GM12891 (cell line): Measurements from ENCODE around the gene SDS.

Experiments
- DNase-seq: peaks from one replicate; pipeline ENCODE4 v3.0.0; 2011; ENCODE audit warnings: low spot score; ENCODE audit not compliant: insufficient read length
- FAIRE-seq: peaks from 2 replicates; lab custom pipeline; 2011; peaks lifted over from hg19 to GRCh38; lab: Jason Lieb, UNC
- PAX5 ChIP-seq: IDR thresholded peaks from 2 replicates; pipeline ENCODE4 v1.6.1; 2011; ENCODE audit warnings: low read length, moderate library complexity, mild to moderate bottlenecking; ENCODE audit not compliant: insufficient read depth, severe bottlenecking
- POLR2A ChIP-seq: IDR thresholded peaks from 2 replicates; pipeline ENCODE4 v1.6.1; 2011; ENCODE audit warnings: low read depth, low read length, control low read depth
- POLR2AphosphoS5 ChIP-seq: IDR thresholded peaks from 2 replicates; pipeline ENCODE4 v1.6.1; 2011; ENCODE audit warnings: low read depth, low read length, control low read depth
- POU2F2 ChIP-seq: IDR thresholded peaks from 2 replicates; pipeline ENCODE4 v1.6.1; 2011; ENCODE audit warnings: low read depth, mild to moderate bottlenecking, control low read depth, low read length, moderate library complexity
- SPI1 ChIP-seq: IDR thresholded peaks from 2 replicates; pipeline ENCODE4 v1.6.1; 2011; ENCODE audit warnings: low read depth, low read length, control low read depth
- TAF1 ChIP-seq: IDR thresholded peaks from 2 replicates; pipeline ENCODE4 v1.6.1; 2011; ENCODE audit warnings: low read depth, low read length, control low read depth

The SDS gene

DNA sequence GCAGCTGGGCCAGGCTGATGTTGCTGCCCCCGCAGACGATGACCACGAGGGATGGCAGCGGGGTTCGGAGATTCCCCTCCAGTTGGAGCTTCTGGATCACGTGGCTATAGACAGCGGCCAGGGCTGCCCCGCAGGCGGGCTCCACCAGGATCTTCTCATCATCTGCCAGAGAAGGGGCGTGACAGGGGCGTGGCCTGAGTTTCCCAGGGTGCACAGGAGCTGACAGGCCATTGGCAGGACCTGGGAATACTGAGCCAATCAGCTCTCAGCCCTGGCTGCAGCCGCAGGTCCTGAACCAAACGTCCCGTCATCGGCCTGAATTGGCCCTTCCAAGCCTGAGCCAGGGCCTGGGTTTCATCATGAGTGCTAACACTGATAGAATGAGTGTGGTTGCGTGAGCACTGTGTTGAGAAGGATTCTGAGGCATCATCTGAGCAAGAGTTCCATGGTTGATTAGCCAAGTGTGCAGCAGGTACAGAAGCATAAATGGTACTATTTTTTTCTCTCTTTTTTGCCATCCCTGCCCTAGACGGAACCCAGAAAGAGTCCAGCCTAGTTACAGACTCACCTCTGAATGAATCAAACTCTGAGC lies 10.6 kb downstream of the SDS start:
- FAIRE-seq (peak; percentile 90), DNase-seq (peak; percentile 62)
- TF ChIP-seq PAX5 (peak; percentile 88), POU2F2 (no peak), POLR2A (no peak), SPI1 (no peak)

DNA sequence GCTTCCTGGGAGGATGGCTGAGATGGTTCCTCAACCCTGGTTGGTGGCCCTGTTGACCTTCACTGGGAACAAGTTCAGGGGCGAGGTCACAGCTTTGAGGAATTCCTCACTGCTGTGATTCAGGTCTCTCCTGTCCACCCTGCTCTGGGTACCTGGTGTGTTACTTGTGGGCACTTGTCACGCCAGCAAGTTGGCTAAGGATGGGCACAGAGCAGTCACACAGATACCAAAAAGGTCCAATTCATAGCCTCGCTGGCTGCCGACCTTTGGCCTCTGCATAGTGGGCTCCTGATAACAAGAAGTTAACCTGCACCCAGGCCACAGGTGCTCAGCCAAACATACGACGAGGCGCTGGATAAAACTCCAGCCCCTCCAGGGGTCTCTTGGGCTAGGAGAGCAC lies 11.2 kb downstream of the SDS start:
- TF ChIP-seq TAF1 (no peak), POU2F2 (no peak), SPI1 (no peak), PAX5 (no peak), POLR2A (no peak), POLR2AphosphoS5 (no peak)
- no peak for DNase-seq
- no peak for FAIRE-seq

DNA sequence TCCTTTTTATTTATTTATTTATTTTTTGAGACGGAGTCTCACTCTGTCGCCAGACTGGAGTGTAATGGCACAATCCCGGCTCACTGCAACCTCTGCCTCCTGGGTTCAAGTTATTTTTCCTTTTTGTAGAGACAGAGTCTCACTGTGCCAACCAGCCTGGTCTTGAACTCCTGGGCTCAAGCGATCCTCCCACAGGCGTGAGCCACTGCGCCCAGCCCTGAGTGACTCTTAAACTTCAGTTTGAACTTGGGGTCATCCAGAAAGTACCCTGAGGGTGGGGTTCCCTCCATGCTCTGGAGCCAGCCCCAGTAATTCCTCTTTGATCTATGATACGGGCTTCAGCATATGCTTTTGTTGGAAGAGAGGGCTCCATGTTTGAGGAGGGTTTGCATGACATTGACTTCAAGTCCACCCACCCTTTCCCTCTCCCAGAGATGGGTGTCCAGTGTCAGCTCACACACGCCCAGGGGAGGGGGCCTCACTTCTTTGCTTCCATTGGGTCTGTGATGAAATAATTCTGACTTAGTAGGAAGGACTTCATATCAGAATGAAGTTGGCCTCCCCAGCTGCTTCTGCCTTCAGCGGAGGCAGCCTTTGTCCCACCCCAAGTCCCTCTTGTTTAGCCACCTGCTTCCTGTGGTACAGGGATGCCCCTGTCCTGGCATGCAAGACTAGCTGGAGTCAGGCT lies 11.9 kb downstream of the SDS start:
- TF ChIP-seq PAX5: no peak
- no peak for TF ChIP-seq TAF1
- TF ChIP-seq POU2F2: no peak
- no peak for TF ChIP-seq POLR2A
- TF ChIP-seq SPI1: no peak
- TF ChIP-seq POLR2AphosphoS5: no peak
- FAIRE-seq (no peak), DNase-seq (no peak)

DNA sequence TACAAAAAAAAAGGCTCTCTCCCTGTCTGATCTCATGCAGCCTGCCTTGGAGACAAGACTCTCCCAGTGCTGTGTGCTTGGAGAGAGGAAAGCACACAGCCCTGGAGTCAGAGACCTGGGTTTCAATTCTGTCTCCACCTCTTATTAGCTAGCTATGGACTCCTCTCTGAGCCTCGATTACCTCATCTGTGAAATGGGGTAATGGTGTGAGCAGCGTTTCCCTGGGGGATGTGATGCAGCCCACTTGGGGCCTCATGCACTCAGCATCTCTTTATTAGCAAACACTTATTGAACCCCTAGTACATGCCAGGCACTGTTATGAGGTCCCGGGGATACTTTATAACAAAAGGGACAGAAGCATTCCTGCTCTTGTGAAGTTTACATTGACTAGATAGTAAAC lies 12.5 kb downstream of the SDS start:
- DNase-seq: no peak
- FAIRE-seq: no peak
- no peak for TF ChIP-seq SPI1

DNA sequence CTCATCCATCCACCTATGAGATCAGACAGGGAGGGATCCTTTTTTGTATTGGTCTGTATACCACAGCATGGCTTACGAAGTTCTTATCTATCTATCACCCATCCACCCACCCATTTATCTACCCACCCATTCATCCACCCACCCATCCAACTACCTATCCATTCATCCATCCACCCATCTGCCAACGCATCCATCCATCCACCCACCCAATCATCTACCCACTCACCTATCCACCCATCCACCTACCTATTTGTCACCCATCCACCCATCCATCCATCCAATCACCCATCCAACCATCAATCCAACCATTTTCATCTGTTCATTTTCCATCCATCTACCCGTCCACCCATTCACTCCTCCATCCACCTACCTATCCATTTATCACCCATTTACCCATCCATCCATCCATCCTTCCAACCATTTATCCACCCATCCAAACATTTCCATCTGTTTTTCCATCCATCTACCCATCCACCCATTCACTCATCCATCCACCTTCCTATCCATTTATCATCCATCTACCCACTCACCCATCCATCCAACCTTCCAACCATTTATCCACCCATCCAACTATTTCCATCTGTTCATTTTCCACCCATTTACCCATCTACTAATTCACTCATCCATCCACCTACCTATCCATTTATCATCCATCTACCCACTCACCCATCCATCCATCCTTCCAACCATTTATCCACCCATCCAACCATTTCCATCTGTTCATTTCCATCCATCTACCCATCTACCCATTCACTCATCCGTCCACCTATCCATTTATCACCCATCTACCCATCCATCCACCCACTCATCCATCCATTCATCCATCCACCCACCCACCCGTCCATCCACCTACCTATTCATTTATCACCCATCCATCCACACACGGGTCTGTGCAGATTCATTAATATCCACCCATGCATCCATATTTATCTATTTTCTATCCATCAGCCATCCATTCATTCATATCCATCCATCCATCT lies 13.3 kb downstream of the SDS start:
- DNase-seq: no peak
- TF ChIP-seq POU2F2: no peak
- no peak for TF ChIP-seq POLR2AphosphoS5
- no peak for TF ChIP-seq TAF1
- no peak for TF ChIP-seq SPI1
- TF ChIP-seq POLR2A: no peak
- TF ChIP-seq PAX5: no peak
- no peak for FAIRE-seq

DNA sequence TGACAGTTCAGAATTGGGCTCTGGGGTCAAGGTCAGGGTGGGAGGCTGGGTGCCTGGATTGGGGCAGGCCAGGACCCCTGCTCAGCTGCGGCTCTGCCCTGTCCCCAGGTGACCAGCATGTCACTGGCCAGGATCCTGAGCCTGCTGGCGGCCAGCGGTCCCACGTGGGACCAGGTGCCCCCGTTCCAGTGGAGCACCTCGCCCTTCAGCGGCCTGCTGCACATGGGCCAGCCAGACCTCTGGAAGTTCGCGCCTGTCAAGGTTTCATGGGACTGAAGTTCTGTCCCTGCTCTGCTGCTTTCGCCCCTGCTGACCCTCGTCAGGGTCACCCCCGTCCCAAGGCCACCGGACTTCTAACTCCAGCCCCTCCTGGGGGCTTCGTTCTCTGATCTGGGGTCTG lies 15.3 kb downstream of the SDS start:
- FAIRE-seq (no peak), DNase-seq (no peak)
- TF ChIP-seq POLR2A: no peak
- TF ChIP-seq POU2F2: no peak
- TF ChIP-seq SPI1: no peak
- TF ChIP-seq TAF1: no peak
- no peak for TF ChIP-seq POLR2AphosphoS5
- TF ChIP-seq PAX5: no peak

DNA sequence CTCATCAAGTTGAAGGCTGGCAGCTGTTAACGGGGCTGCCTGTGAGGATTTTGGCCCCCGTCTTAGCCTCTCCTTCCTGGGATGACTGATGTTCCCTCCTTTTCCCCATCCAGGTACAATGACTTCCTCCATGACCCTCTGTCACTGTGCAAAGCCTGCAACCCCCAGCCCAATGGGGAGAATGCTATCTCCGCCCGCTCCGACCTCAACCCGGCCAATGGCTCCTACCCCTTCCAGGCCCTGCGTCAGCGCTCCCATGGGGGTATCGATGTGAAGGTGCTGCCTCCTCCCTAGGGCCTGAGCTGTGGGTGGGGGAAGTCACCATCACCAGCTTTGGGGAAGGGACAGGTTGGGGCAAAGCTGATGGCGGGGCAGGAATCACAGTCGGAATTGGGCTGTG lies 16.1 kb downstream of the SDS start:
- DNase-seq (no peak), FAIRE-seq (no peak)
- TF ChIP-seq POLR2A (no peak), POU2F2 (no peak), POLR2AphosphoS5 (no peak), TAF1 (no peak), PAX5 (no peak), SPI1 (no peak)

DNA sequence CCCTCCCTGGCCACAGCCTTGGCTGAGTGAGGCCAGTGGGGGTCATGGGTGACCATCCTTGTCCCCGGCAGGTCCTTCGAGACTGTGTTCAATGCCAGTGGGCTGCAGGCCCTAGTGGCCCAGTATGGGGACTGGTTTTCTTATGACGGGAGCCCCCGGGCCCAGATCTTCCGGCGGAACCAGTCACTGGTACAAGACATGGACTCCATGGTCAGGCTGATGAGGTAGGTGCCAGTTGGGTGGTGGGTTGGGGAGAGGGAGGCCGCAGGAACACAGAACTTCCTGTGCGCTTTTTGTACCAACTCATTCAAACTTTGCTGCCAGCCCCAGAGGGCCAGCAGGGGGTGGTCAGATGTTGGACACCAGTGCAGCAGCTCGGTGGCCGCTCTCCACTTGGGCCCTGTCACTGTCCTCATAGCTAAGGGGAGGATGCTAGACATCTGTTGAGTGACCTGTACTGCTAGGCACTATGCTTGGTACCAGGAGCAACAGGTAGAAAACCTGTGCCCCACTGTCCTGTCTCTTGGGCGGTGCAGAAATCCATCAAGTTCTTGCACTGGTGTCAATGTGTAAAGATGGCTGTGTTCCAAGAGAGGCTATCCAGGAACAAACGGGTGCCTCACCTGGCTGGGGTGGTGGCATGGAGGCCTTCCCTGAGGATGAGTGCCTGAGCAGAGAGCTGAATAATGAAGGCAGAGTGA lies 16.7 kb downstream of the SDS start:
- FAIRE-seq (no peak), DNase-seq (no peak)
- TF ChIP-seq SPI1 (no peak), POLR2A (no peak), TAF1 (no peak), PAX5 (no peak), POLR2AphosphoS5 (no peak), POU2F2 (no peak)

DNA sequence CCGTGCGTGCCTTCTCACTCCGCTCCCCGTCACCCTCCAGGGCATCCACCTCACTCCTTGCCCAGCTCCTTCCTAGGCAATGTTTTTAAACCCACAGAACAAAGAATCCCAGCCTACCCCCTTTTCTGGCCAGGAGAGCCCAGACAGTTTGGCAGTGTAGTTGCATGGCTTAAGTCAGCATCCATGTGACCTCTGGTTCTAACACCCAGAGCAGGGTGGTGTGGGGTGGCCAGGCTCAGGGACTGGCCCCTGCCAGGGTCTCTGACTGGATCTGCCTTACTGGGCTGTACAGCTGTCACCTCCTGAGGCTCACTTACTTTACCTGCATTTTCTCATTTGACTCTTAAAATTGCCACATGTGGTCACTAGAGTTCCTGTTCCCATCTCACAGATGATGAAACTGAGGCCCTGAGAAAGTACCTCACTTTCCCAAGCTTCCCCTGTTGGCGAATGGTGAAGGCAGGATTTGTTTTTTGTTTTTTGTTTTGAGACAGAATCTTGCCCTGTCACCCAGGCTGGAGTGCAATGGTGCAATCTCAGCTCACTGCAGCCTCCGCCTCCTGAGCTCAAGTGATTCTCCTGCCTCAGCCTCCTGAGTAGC lies 18.3 kb downstream of the SDS start:
- TF ChIP-seq TAF1 (no peak), POLR2A (no peak), SPI1 (no peak), POLR2AphosphoS5 (no peak), POU2F2 (no peak), PAX5 (no peak)
- no peak for DNase-seq
- FAIRE-seq: no peak
